Measurements from ENCODE around the gene DIDO1. TPM values are rescaled to one million over a fixed set of nuclear protein-coding genes. Genes with fewer than 3 reads are reported as not detected.

Gene DIDO1
- total and polyA plus RNA-seq, 2 of the 13 experiments (the other 11 are each of a cell fraction or from before 2014, with no cell fraction given): 75.0 to 75.1 TPM

GRCh38 chr20:62875419-62876361 is 50.6 kb downstream of the DIDO1 start (continued):
- TF ChIP-seq BCLAF1 (IDR thresholded peaks at IDR 0.05) (no peak), HDAC6 (IDR thresholded peaks at IDR 0.05; ENCODE audit: low read depth, low read length) (no peak), AGO1 (IDR thresholded peaks at IDR 0.05; ENCODE audit: low read depth, low read length, poor library complexity, severe bottlenecking) (peak; percentile 27), ZNF543 (CRISPR knock-in tag; IDR thresholded peaks at IDR 0.05) (peak; percentile 70; the same call in 1 of the 2 replicates), TMF1 (CRISPR knock-in tag; IDR thresholded peaks at IDR 0.05; ENCODE audit: low read depth) (no peak), DNMT3B (CRISPR knock-in tag; conservative IDR thresholded peaks at IDR 0.05) (no peak), PHF20 (CRISPR knock-in tag; IDR thresholded peaks at IDR 0.05) (0 out of 2 replicates have a peak, but pooled peaks have one; percentile 24), ZNF720 (CRISPR knock-in tag; IDR thresholded peaks at IDR 0.05) (no peak), SRSF9 (IDR thresholded peaks at IDR 0.05; ENCODE audit: borderline replicate concordance, insufficient read depth, low read depth, low read length, poor library complexity, severe bottlenecking) (no peak), ZSCAN12 (CRISPR knock-in tag; IDR thresholded peaks at IDR 0.05) (no peak), MIER2 (CRISPR knock-in tag; IDR thresholded peaks at IDR 0.05) (no peak), RCOR2 (CRISPR knock-in tag; IDR thresholded peaks at IDR 0.05) (0 out of 2 replicates have a peak, but pooled peaks have one; percentile 36), BHLHE40 (IDR thresholded peaks at IDR 0.05; ENCODE audit: low read length) (peak; percentile 66), MBD4 (IDR thresholded peaks at IDR 0.05; ENCODE audit: borderline replicate concordance, low read length) (no peak)
- TF ChIP-seq, protein P1, sequence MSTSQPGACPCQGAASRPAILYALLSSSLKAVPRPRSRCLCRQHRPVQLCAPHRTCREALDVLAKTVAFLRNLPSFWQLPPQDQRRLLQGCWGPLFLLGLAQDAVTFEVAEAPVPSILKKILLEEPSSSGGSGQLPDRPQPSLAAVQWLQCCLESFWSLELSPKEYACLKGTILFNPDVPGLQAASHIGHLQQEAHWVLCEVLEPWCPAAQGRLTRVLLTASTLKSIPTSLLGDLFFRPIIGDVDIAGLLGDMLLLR (CRISPR knock-in tag; IDR thresholded peaks at IDR 0.05): peak; percentile 71; the same call in 1 of the 2 replicates
- TF ChIP-seq, protein P2, sequence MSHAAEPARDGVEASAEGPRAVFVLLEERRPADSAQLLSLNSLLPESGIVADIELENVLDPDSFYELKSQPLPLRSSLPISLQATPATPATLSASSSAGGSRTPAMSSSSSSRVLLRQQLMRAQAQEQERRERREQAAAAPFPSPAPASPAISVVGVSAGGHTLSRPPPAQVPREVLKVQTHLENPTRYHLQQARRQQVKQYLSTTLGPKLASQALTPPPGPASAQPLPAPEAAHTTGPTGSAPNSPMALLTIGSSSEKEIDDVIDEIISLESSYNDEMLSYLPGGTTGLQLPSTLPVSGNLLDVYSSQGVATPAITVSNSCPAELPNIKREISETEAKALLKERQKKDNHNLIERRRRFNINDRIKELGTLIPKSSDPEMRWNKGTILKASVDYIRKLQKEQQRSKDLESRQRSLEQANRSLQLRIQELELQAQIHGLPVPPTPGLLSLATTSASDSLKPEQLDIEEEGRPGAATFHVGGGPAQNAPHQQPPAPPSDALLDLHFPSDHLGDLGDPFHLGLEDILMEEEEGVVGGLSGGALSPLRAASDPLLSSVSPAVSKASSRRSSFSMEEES (CRISPR knock-in tag; IDR thresholded peaks at IDR 0.05): peak; percentile 96
- TF ChIP-seq, protein P3, sequence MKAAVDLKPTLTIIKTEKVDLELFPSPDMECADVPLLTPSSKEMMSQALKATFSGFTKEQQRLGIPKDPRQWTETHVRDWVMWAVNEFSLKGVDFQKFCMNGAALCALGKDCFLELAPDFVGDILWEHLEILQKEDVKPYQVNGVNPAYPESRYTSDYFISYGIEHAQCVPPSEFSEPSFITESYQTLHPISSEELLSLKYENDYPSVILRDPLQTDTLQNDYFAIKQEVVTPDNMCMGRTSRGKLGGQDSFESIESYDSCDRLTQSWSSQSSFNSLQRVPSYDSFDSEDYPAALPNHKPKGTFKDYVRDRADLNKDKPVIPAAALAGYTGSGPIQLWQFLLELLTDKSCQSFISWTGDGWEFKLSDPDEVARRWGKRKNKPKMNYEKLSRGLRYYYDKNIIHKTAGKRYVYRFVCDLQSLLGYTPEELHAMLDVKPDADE (CRISPR knock-in tag; IDR thresholded peaks at IDR 0.05): no peak
- TF ChIP-seq, protein P4, sequence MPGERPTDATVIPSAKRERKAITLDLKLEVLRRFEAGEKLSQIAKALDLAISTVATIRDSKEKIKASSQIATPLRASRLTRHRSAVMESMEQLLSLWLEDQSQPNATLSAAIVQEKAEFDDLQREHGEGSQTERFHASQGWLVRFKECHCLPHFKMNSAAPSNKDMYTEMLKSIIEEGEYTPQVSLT (CRISPR knock-in tag; IDR thresholded peaks at IDR 0.05; ENCODE audit: borderline replicate concordance, low read depth): no peak
- TF ChIP-seq, protein P5, sequence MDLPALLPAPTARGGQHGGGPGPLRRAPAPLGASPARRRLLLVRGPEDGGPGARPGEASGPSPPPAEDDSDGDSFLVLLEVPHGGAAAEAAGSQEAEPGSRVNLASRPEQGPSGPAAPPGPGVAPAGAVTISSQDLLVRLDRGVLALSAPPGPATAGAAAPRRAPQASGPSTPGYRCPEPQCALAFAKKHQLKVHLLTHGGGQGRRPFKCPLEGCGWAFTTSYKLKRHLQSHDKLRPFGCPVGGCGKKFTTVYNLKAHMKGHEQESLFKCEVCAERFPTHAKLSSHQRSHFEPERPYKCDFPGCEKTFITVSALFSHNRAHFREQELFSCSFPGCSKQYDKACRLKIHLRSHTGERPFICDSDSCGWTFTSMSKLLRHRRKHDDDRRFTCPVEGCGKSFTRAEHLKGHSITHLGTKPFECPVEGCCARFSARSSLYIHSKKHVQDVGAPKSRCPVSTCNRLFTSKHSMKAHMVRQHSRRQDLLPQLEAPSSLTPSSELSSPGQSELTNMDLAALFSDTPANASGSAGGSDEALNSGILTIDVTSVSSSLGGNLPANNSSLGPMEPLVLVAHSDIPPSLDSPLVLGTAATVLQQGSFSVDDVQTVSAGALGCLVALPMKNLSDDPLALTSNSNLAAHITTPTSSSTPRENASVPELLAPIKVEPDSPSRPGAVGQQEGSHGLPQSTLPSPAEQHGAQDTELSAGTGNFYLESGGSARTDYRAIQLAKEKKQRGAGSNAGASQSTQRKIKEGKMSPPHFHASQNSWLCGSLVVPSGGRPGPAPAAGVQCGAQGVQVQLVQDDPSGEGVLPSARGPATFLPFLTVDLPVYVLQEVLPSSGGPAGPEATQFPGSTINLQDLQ (CRISPR knock-in tag; IDR thresholded peaks at IDR 0.05): no peak

Data from HepG2 (cell line).